ENCODE results near the gene SRMS.

GRCh38 chr20:63568170-63568981 lies 20.8 kb upstream of the SRMS start:
- TF ChIP-seq CTCF (conservative IDR thresholded peaks at IDR 0.05; ENCODE audit: low read depth, low read length) (no peak), EZH2 (IDR thresholded peaks at IDR 0.05; ENCODE audit: low read length, unreplicated experiment) (no peak), EZH2phosphoT487 (IDR thresholded peaks at IDR 0.05; ENCODE audit: borderline replicate concordance, low read length) (no peak)

Data from PC-3 (cell line).